Skin epidermis (tissue), 12 donors: ENCODE results near the gene IQGAP3.
"Not testable (repeated sequence)": the region's sequence is repeated elsewhere in the genome, so short reads cannot be mapped to it uniquely, and the experiment has no call there.

Experiments
- H3K27ac ChIP-seq, 21 experiments: fragments of 200-600 bp; sonication (generic) in 11 of 21; one replicate each; pipeline ENCODE4 v1.5.0; 2020; ENCODE audit warnings: mild to moderate bottlenecking in 3 of 21, inconsistent platforms in 2 of 21, moderate library complexity in 2 of 21
- H3K4me3 ChIP-seq, 7 experiments: fragments of 200-600 bp; sonication (generic) in 2 of 7; one replicate each; pipeline ENCODE4 v1.5.0; 2020; ENCODE audit warnings: inconsistent platforms in 2 of 7, mild to moderate bottlenecking in 2 of 7, moderate library complexity in 1 of 7

IQGAP3 gene

DNA sequence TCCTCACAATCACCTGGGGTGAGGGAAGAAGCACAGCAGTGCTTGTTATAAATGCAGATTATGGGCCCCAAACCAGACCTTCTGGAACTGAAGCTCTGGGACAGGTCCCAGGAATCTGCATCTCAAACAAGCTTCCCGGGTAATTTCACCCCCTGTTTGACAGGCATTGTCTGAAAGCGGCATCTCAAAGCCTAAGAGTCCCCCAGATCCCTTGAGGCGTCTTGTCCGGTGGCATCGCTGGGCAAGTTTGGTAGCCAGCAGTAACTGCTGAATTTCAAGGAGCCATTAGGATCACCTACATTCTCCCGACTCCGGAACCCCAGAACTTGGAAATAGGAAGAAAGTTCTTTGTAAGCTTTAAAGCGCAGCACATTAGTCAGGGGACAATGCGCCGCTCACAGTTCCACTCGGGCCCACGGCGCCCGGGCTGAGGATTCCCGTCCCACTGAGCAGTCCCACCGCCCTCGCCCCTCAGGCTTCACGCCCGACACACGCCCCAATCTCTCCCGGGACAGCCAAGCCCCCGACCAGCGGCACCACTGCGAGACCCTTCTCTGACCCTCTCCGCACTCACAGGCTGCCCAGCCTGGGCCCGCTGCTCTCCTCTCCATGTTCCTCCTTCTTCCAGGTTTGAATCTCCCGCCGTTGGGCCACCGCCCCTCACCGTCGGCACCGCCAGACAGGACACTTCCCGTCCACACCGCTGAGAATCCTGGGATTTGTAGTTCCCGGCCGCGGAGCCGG lies at the start of gene IQGAP3:
IQGAP3 (minus strand) TSS at position 647 of the 744 bp plus-strand sequence; CDS start at position 611, 36 bp downstream.
- peak within 1 kb of the TSS; percentile 26 to 56 (median 38) for H3K4me3 ChIP-seq
- H3K27ac ChIP-seq = no peak within 1 kb of the TSS

DNA sequence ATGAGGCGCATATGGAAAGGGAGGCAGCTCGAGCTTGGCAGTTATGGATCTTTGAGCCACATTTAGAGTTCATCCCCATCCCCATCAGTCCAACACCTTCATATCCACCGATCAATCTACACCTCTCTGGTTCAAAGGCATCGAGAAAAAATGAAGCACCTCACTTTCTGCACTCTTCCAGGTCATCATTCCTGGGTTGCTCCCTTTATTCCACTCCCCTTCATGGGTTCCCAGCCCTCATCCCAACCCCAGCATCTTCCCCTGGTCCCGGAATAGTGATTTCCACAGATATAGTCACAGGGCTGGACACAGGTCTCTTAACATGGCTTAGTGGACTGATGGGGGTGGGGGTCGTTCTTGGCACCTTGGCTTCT lies 47.2 kb upstream of the IQGAP3 start:
- Histone ChIP-seq H3K4me3 (no peak overlapping the region), H3K27ac (no peak overlapping the region)

DNA sequence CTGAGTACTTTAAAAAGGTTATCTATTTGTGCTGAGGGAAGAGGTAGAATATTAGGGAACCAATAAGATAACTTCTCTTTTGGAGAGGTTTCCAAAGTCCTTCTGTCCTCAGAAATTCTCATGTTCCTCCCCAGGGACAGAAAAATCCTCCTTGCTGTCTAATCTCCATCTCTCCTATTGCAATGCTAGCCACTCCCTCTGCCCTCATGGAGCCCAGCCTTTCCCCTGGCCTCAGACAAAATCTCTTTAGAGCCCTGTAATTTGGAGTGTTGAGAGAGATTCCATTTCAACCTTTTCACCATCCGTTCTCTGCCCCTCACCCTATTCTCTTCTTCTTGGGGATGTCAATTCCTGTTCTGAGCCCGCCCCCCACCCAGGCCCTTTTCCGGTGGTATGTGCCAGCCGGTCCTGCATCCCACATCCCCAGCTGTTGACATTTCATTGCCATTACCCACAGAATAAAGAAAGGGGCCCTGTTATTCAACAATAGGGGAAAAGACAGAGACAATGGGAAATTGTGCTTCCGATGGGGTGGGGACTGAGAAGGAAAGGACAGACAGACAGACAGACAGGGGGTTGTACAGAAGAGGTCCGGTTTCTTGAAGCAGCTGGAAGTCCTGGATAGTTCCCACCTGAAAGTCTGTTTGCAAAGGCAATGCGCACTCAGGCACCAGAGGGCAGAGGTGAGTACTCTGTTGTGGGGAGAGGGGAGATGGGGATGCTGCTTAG lies 46.7 kb upstream of the IQGAP3 start, which contains the start of gene HAPLN2:
HAPLN2 (plus strand) TSS at position 563 of the 729 bp plus-strand sequence. CDS start 4,076 bp downstream, outside the sequence.
- H3K27ac ChIP-seq = no peak within 1 kb of the TSS
- no peak within 1 kb of the TSS for H3K4me3 ChIP-seq

GRCh38 chr1:156616463-156616862 lies 44.1 kb upstream of the IQGAP3 start:
- H3K4me3 ChIP-seq = no peak overlapping the region
- H3K27ac ChIP-seq = no peak overlapping the region

GRCh38 chr1:156615946-156616345 lies 43.6 kb upstream of the IQGAP3 start:
- H3K27ac ChIP-seq = no peak overlapping the region
- H3K4me3 ChIP-seq = no peak overlapping the region

DNA sequence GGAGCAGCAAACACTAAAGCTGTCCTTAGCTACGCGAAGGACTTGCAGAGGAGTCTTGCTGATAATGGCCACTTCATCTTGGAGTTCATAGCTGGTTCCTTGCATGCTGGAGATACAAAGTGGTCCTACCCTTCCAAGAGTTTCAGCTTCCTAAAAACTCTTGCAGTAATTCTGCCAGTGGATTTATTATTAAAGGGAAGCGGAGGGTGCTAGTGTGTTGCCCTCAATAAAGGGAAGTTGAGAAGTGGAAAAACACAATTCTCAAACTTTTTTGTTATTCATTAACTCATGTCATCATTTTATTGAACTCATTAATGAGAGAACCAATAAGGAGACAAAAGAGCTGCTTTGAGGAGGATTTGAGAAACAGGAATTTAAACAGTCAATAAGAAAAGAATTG lies 40.3 kb upstream of the IQGAP3 start:
- Histone ChIP-seq H3K27ac (no peak overlapping the region), H3K4me3 (no peak overlapping the region)

DNA sequence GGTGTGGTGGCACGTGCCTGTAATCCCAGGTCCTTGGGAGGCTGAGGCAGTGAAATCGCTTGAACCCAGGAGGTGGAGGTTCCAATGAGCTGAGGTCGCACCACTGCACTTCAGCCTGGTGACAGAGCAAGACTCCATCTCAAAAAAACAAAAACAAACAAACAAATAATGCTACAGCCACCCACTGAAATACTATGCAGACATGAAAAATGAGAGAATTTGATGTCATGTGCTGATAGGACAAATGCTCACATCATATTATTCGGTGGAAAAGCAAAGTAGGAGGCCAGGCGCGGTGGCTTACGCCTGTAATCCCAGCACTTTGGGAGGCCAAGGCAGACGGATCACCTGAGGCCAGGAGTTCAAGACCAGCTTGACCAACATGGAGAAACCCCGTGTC lies 37.7 kb upstream of the IQGAP3 start:
- not testable (repeated sequence) for H3K4me3 ChIP-seq, H3K27ac ChIP-seq

GRCh38 chr1:156608981-156609380 lies 36.6 kb upstream of the IQGAP3 start:
- Histone ChIP-seq H3K4me3 (no peak overlapping the region), H3K27ac (no peak overlapping the region)

- Histone ChIP-seq H3K4me3 (no peak overlapping the region), H3K27ac (no peak overlapping the region)
Measured at GRCh38 chr1:156608036-156608674, 35.8 kb upstream of the IQGAP3 start.

DNA sequence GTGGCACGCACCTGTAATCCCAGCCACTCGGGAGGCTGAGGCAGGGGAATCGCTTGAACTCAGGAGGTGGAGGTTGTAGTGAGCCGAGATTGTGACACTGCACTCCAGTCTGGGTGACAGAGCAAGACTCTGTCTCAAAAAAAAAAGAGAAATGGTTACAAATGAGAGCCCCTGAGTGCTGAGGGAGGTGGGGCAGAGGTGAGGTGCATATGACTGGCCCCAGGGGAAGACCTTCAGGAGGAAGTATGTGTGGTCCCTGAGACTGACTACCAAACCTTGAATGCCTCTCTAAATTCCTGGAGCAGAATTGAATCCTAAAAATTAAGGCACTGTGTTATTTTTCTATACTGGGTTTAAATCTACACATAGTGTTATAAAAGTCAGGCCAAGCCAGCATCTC lies 35.0 kb upstream of the IQGAP3 start:
- H3K27ac ChIP-seq, H3K4me3 ChIP-seq: not testable (repeated sequence)

DNA sequence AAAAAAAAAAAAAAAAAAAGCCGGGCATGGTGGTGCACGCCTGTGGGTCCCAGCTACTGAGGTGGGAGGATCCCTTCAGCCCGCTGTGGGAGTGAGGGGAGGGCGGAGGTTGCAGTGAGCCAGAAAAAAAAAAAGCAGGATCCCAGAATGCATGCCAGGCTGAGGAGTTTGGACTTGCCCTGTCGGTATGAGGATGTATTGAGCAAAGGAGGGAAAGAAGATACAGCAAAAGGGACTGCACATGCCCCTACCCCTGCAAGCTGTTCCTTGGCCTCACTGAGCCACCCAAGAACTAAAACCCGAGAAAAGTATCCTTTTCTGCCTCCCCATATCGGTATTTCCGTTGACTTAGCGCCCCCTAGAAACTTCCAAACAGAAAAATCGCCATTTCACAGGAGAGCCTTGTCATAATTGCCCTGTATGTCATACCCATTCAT lies 30.2 kb upstream of the IQGAP3 start:
- Histone ChIP-seq H3K27ac (no peak overlapping the region), H3K4me3 (no peak overlapping the region)

DNA sequence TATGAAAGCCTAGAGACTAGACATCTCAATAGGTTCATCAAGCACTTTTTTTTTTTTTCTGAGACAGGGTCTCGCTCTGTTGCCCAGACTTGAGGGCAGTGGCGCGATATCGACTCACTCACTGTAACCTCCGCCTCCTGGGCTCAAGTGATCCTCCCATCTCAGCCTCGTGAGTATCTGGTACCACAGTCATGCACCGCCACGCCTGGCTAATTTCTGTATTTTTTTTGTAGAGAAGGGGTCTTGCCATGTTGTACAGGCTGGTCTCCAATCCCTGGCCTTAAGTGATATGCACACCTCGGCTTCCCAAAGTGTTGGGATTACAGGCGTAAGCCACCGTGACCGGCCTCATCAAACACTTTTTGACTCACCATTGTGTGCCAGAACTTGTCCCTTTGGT lies 29.5 kb upstream of the IQGAP3 start:
- peak overlapping the region in 20 of 21 experiments; percentile 46 to 88 (median 79) for H3K27ac ChIP-seq
- peak overlapping the region; percentile 59 to 78 (median 68) for H3K4me3 ChIP-seq

DNA sequence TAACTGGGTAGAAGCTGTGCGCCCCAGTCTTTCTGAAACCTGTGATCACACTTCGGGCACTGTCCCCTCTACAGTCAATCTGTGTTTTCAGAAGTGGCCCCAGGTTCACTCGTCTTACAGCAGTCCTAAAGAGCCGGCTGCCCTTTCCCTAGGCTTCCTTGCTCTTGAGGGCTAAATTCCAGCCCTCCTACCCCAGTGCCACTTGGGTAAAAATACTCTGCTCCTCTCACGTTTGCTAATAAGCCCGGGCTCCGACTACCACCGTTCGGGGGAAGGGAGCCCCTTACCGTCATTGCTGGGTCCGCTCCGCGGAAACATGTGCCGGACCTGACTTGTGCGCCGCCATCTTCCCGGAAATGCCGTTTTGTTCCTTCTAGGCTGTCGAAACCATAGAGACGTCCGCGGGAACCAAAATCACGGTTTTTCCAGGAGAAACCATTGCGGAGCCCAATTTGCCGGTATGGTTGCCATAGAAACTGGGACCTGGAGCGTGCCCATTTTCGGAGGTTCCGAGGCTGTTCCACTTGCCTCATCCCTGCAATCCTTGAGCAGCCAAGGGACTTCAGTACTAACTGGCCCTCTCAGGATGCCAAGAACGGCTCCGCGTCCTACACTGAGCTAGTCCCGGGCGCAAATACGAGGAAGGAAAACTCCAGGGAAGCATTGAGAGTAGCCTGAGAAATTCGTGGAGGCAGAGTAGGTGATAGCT lies 28.9 kb upstream of the IQGAP3 start, which contains the start of gene GPATCH4:
GPATCH4 (minus strand) TSS at position 358 of the 709 bp plus-strand sequence.
- H3K27ac ChIP-seq = peak within 1 kb of the TSS in 20 of 21 experiments; percentile 46 to 88 (median 79)
- peak within 1 kb of the TSS; percentile 59 to 78 (median 68) for H3K4me3 ChIP-seq

DNA sequence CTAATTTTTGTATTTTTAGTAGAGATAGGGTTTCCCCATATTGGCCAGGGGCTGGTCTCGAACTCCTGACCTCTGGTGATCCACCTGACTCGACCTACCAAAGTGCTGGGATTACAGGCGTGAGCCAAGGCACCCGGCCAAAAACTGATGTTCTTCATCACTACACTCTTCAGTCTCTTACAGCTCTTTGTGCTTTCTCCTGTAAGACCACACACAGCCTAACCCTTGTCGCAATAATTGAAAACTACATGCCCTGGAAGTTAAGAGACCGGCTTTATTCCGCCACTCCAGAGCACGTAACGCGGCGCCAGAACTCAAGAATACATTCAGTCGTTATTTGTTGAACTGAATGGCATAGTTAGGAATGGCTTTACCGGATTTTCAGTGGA lies 28.4 kb upstream of the IQGAP3 start:
- H3K27ac ChIP-seq = peak overlapping the region in 20 of 21 experiments; percentile 46 to 88 (median 79)
- peak overlapping the region; percentile 59 to 78 (median 68) for H3K4me3 ChIP-seq

GRCh38 chr1:156599811-156600210 lies 27.4 kb upstream of the IQGAP3 start:
- Histone ChIP-seq H3K4me3 (no peak overlapping the region), H3K27ac (no peak overlapping the region)

DNA sequence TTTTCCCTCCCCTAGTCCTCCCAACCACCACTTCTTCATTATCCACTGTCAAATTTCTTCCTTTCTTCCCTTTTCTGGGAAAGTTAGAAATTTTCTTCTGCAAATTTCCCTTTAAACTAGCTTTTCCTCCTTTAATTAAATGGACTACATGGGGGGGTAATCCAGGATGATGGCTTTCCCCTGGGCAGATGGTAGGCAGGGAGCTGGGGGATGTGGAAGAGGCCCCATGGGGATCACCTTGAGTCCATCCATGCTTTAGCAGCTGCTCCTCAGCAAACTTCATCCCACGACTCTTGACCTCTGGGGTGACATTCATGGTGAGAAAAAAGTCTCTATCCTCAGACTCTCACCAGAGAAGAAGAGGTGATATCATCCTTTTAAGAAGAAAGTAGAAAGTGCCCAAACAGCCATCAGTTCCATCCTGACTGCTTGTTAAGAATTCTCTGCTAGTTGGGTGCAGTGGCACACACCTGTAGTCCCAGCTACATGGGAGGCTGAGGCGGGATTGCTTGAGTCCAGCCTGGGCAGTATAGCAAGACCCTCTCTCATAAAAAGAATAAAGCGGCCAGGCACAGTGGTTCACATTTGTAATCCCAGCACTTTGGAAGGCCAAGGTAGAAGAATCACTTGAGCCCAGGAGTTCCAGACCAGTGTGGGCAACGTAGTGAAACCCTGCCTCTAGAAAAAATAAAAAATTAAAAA lies 26.5 kb upstream of the IQGAP3 start:
- H3K27ac ChIP-seq = no peak overlapping the region
- no peak overlapping the region for H3K4me3 ChIP-seq

GRCh38 chr1:156598125-156598524 lies 25.8 kb upstream of the IQGAP3 start:
- H3K4me3 ChIP-seq = no peak overlapping the region
- no peak overlapping the region for H3K27ac ChIP-seq

- Histone ChIP-seq H3K27ac (no peak overlapping the region), H3K4me3 (no peak overlapping the region)
Measured at GRCh38 chr1:156596426-156596825, 24.1 kb upstream of the IQGAP3 start.

DNA sequence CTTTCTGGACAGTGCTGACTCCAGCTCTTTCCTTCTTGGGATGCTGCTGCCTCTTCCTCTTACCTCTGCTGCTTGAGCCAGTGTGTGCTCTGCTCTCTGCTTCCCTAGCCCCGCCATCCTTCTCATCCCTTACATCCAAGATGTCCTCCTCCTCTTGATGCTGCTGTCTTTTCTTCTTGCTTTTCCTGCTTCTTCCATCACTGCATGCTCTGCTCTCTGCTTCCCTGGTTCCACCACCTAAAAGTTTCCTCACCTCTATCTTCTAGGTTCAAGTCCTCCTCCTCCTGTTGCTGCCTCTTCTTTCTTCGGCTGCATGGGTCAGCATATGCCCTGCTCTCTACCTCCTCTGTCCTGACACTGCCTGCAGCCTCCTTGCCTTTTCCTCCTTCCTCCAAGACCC lies 22.7 kb upstream of the IQGAP3 start:
- Histone ChIP-seq H3K27ac (no peak overlapping the region), H3K4me3 (no peak overlapping the region)
